Liver (tissue), 3 donors: ENCODE data around the gene DDA1.

ENCODE experiments used
- GABPA ChIP-seq, 2 donors: IDR thresholded peaks in 1 of 2; conservative IDR thresholded peaks in 1 of 2; 2 replicates each; pipeline ENCODE4 v1.6.1; 2016; ENCODE audit warnings: antibody characterized with exemption in 2 of 2, mild to moderate bottlenecking in 1 of 2, moderate library complexity in 1 of 2
- TF ChIP-seq, protein P1 (sequence below): fragments of 150-350 bp; IDR thresholded peaks from 2 replicates; pipeline ENCODE4 v1.5.1; 2017; ENCODE audit warnings: improper control_type of control experiment, low read depth, low read length; ENCODE audit not compliant: missing input control
- TF ChIP-seq, protein P2 (sequence below): IDR thresholded peaks from 2 replicates; pipeline ENCODE4 v1.6.1; 2016; ENCODE audit warnings: antibody characterized with exemption
- donor health status: healthy.
- donor health status: healthy.

DNA sequence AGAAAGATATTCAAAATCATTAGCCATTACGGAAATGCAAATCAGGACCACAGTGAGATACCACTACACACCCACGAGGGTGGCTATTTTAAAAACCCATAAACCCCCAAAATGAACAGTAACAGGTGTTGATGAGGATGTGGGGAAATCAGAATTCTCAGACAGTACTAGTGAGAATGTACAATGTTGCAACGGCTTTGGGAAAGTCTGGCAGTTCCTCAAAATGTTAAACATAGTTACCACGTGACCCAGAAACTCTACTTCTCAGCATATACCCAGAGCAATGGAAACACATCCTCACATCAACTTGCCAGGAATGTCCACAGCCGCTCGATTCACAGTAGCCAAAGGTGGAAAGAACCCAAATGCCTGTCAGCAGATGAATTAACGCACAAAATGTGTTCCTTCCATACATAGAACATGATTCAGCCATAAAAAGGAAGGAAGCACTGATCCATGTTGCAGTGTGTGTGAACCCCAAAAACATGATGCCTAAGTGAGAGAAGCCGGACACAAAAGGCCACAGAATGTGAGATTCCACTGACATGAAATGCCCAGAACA is 60.7 kb downstream of the DDA1 start:
- TF ChIP-seq, protein P1, sequence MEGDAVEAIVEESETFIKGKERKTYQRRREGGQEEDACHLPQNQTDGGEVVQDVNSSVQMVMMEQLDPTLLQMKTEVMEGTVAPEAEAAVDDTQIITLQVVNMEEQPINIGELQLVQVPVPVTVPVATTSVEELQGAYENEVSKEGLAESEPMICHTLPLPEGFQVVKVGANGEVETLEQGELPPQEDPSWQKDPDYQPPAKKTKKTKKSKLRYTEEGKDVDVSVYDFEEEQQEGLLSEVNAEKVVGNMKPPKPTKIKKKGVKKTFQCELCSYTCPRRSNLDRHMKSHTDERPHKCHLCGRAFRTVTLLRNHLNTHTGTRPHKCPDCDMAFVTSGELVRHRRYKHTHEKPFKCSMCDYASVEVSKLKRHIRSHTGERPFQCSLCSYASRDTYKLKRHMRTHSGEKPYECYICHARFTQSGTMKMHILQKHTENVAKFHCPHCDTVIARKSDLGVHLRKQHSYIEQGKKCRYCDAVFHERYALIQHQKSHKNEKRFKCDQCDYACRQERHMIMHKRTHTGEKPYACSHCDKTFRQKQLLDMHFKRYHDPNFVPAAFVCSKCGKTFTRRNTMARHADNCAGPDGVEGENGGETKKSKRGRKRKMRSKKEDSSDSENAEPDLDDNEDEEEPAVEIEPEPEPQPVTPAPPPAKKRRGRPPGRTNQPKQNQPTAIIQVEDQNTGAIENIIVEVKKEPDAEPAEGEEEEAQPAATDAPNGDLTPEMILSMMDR = no peak
- no peak for TF ChIP-seq GABPA (IDR thresholded peaks at IDR 0.05 in 1 of 2, conservative IDR thresholded peaks at IDR 0.05 in 1 of 2)
- TF ChIP-seq, protein P2, sequence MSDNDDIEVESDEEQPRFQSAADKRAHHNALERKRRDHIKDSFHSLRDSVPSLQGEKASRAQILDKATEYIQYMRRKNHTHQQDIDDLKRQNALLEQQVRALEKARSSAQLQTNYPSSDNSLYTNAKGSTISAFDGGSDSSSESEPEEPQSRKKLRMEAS = no peak
